Cardiac fibroblast (primary cell): Measurements from ENCODE around the gene MTMR10.

Experiments
- DNase-seq, 2 donors: peaks; one replicate each; pipeline versions ENCODE4 v3.0.0 to v3.0.0-alpha.2; 2010; ENCODE audit warnings: low read depth in 2 of 2
- H3K4me3 ChIP-seq, 2 donors: replicated peaks in 1 of 2; 1 replicate in 1 of 2; 2 replicates in 1 of 2; pipeline ENCODE4 v1.5.1; 2011; ENCODE audit warnings: low read depth in 2 of 2, low read length in 2 of 2, mild to moderate bottlenecking in 2 of 2, moderate library complexity in 1 of 2
- CTCF ChIP-seq: IDR thresholded peaks from one replicate; pipeline ENCODE4 v1.5.1; 2011; ENCODE audit warnings: low read depth, mild to moderate bottlenecking, low read length, inconsistent platforms

MTMR10 gene

GRCh38 chr15:30913761-30914160 is 77.7 kb downstream of the MTMR10 start:
- no peak for DNase-seq
- H3K4me3 ChIP-seq: no peak overlapping the region
- no peak for TF ChIP-seq CTCF

GRCh38 chr15:30906366-30906765 is 85.1 kb downstream of the MTMR10 start:
- TF ChIP-seq CTCF: no peak
- no peak overlapping the region for H3K4me3 ChIP-seq
- no peak for DNase-seq

- TF ChIP-seq CTCF: peak; percentile 19
- H3K4me3 ChIP-seq: no peak overlapping the region
- no peak for DNase-seq
Observed at GRCh38 chr15:30905821-30906220, 85.6 kb downstream of the MTMR10 start.

- DNase-seq: no peak
- no peak overlapping the region for H3K4me3 ChIP-seq
- TF ChIP-seq CTCF: no peak
Observed at GRCh38 chr15:30904812-30905211, 86.6 kb downstream of the MTMR10 start.

- H3K4me3 ChIP-seq: peak within 1 kb of the TSS; percentile 70 to 87
- DNase-seq: peak; percentile 87 to 89
- TF ChIP-seq CTCF: no peak
Observed at GRCh38 chr15:30903497-30904187, 87.8 kb downstream of the MTMR10 start, which contains the start of gene FAN1. FAN1 (plus strand) TSS chr15:30903915; CDS start chr15:30904664, 749 bp downstream.

- no peak overlapping the region for H3K4me3 ChIP-seq
- TF ChIP-seq CTCF: no peak
- DNase-seq: no peak
Observed at GRCh38 chr15:30901889-30902288, 89.5 kb downstream of the MTMR10 start.

GRCh38 chr15:30896211-30896606 is 95.2 kb downstream of the MTMR10 start:
- TF ChIP-seq CTCF: no peak
- no peak for DNase-seq
- H3K4me3 ChIP-seq: no peak overlapping the region
